GM12872 (cell line): Measurements from ENCODE around the gene DNAJC22.
A peak's percentile ranks its signal among the peaks of the same experiment; 100 is the strongest.

ENCODE experiments used
- CTCF ChIP-seq: IDR thresholded peaks from 3 replicates; pipeline ENCODE4 v1.5.1; 2011; ENCODE audit warnings: low read depth, mild to moderate bottlenecking, low read length, moderate library complexity; ENCODE audit not compliant: insufficient read depth

Gene DNAJC22

GRCh38 chr12:49346659-49347310 lies at the start of gene DNAJC22:
TSS of gene DNAJC22 (plus strand) at chr12:49346888. CDS start at chr12:49348873, 1,985 bp downstream.
- no peak for TF ChIP-seq CTCF

- no peak for TF ChIP-seq CTCF
Measured at GRCh38 chr12:49297695-49298060, 49.0 kb upstream of the DNAJC22 start.

- peak; percentile 49; the same call in 2 of the 3 replicates for TF ChIP-seq CTCF
Measured at GRCh38 chr12:49298160-49298559, 48.5 kb upstream of the DNAJC22 start.

- TF ChIP-seq CTCF: no peak
Measured at GRCh38 chr12:49301760-49302159, 44.9 kb upstream of the DNAJC22 start.

- no peak for TF ChIP-seq CTCF
Measured at GRCh38 chr12:49304161-49304560, 42.5 kb upstream of the DNAJC22 start.

- no peak for TF ChIP-seq CTCF
Measured at GRCh38 chr12:49305762-49306510, 40.8 kb upstream of the DNAJC22 start.

- no peak for TF ChIP-seq CTCF
Measured at GRCh38 chr12:49309386-49309785, 37.3 kb upstream of the DNAJC22 start.
